NAMALWA (cell line): ENCODE data around the gene TSACC.

Source experiments
- DNase-seq: peaks from one replicate; pipeline ENCODE4 v3.0.0-alpha.2; 2015; ENCODE audit warnings: low spot score

TSACC gene

GRCh38 chr1:156376146-156376545, 37.8 kb downstream of the TSACC start:
- DNase-seq, result no peak

GRCh38 chr1:156376958-156377919, 38.9 kb downstream of the TSACC start:
- no peak for DNase-seq

- no peak for DNase-seq
Observed at GRCh38 chr1:156378557-156378956, 40.2 kb downstream of the TSACC start.

DNA sequence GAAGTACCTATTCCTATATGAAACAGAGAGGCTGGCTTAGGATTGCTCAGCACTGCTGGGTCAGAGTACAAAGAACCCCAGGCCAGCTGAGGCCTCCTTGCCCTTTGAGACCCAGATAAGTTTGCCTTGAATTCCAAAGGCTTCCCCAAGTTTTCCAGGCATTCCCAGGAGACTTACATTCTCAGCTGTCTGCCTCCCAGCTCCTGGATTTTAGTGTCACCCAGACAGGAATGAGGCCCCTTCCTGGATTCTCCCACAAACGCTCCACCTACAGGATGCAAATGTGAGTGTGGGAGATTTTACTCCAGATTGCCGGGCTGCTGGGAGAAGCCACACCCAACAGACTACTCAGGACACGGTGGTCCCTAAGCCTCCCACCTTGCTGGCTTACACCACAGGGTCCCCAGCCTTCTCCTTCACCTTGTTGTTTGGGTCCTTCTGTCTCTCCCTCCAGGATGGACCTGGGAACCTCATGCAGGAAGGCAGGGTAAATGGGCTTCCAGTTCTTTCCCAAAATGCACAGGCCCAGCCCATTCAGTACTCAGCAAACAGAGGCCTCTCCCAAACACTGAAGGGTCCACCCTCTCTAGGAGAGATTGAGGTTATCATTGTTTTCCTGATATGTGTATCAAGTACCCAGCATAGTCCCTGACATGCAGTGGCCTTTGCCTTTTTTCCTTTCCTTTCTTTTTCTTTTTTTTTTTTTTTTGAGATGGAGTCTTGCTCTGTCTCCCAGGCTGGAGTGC, 41.3 kb downstream of the TSACC start:
- no peak for DNase-seq

DNA sequence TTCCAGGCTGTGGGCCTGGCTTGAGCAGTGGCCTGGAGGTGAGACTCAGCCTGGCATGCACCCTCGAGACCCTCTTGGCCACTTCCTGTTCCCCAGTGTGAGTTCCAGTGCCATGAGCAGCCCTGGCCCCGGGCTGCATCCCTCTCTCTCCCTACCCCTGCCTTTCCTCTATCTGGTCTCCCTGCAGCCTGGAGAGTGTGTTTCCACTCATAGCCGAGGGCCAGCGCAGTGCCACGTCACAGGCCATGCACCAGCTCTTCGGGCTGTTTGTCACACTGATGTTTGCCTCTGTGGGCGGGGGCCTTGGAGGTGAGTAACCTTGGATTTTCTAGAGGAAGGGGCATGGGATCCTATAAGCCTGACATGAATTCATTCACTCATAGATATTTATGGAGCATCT, 44.2 kb downstream of the TSACC start:
- DNase-seq, result no peak

DNA sequence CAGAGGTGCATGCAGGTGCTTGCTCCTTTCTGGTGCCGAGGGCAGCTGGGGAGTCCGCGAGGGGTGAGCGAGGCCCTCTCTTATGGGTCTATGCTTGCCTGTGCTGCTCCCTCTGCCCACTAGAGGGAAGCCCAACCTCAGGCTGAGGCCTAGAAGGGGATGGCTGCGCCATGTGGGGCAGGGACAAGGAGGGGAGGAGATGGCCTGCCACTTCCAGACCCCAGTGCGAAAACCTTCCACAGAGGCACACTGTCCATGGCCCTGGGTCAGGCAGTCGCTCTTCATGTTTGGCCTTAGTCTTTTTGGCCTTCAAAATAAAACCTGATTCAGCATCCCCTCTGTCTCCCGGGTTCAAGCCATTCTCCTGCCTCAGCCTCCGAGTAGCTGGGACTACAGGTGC, 44.7 kb downstream of the TSACC start:
- peak; percentile 92 for DNase-seq

GRCh38 chr1:156384007-156384406, 45.7 kb downstream of the TSACC start:
- no peak for DNase-seq

DNA sequence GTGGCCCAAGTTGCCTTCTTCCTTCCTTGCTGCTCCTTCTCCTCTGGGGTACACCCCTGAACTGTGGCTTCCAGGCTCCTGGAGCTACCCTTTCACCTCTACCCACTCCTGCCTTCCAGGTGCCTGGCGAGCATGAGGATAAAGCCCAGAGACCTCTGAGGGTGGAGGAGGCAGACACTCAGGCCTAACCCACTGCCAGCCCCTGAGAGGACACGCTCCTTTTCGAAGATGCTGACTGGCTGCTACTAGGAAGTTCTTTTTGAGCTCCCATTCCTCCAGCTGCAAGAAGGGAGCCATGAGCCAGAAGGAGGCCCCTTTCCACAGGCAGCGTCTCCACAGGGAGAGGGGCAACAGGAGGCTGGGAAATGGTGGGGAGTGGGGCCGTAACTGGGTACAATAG, 46.3 kb downstream of the TSACC start:
- no peak for DNase-seq

DNA sequence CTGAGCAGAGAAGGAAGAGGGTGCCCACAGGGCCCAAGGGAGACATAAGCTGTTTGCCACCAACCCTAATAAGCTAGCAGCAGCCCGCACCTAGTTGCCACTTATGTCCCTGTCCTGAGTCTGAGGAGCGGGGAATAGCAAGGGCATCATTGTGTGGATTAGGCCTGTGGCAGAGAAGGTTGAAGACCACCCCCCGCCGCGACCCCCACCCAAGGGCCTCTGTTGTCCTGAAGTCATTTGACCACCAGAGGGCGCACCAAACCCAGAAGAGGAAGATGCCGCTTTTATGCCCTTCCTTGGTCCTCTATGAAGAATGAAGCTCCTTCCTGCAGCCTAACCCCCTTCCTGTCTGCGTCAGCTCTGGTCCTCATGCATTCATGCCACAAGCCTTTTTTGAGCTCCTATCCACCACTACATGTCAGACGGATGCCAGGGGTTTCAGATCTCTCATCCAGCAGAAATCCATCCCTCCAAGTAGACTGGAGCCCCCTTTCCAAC, 47.3 kb downstream of the TSACC start:
- peak; percentile 87 for DNase-seq

GRCh38 chr1:156386134-156386901, 48.0 kb downstream of the TSACC start:
- no peak for DNase-seq

DNA sequence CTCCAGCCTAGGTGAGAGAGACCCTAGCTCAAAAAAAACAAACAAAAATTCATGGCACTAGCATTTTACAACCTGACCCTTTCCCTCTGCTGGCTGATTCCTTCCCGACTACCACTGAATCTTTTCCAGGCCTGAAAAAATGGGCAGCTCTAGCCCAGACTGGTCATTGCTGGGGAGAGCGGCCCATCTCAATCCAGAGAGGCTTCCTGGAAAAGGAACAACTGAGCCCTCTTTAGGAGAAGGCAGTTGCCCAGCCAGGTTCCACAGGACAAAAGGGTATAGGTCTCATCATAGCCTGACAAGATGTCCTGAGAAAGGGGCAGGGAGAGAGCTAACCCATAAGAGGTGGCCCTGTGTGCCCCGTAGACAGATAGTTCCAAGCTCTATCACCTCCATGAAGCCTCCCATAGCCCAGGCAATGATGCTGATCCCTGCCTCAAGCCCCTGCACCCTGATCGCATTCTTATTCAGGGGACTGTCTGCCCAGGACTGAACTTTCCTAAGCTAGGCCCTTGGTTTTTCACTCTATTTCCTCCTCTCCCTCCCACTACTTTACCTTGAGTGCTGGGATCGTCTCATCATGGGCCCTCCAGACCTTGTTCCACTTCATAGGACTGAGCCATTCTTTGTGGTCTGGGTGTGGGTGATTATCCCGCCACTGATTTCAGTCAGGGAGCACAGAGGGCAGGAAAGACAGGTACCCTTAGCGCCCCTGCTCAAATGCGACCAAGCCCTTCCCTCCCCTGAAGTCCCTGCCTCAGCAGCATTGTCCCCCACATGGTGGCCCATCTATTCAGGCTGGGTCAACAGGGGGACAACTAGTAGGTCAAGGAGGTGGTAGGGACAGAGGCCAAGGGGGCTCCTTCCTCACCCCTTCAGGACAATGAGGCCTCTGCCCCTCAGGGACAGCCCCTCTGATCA, 48.9 kb downstream of the TSACC start:
- DNase-seq, result no peak

DNA sequence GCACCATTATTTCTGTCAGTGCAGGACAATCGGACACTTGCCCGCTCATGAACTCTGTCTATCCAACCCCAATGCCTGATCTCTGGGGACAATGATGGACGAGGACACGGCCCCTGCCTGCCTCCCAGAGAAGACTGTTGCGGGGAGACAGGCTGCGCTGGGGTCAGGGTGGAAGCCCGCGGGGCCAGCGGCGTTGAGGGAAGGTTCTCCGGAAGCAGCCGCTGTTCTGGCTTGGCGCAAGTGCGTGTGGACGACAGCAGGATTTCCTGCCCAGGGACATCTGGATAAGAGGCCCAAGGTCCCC, 49.5 kb downstream of the TSACC start:
- no peak for DNase-seq

DNA sequence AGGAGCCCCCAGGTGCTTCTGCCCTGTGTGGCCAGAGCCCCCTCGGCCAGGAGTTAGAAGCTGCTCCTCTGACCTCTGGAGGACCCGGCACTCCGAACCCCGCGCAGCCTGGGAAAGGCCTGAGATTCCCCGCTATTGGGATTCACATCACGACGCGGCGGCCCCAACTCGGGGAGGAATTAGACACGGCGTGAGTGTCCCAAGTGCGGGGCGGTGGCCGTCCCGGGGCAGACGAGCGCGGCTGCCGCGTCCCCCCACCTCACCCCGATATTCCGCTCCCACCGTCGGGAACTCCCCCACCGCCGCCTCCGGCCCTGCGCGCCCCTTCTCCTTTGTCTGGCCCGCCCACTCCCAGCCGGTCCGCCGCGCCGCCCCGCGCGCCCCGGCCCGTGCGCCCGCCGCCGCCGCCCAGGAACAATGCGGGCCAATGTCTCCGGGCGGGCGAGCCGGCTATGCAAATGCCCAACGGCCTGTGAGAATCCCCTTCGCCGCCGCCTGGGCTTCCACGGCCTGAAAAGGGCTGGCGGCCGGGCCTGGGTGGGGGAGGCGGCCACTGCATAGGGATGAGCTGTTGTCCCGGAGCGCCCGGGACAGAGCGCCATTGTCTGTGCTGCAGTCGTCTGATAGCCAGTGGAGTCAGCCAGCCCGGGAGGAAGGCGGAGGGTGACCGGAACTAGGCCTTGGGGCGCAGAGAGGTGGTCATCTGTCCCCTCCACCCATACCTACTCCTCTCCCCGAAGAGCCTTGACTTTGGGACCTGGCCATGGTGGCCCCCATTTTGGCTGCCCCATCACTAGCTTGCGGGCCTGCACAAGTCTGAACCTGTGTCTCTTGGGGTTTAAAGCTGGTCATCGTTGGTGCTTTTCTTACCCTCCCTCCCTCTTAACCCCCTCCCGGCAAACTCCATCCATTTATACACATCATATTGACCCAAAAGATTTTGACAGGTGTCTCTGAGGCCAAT, 50.1 kb downstream of the TSACC start:
- DNase-seq, result no peak

GRCh38 chr1:156389311-156389710, 51.0 kb downstream of the TSACC start:
- no peak for DNase-seq

GRCh38 chr1:156390469-156391365, 52.4 kb downstream of the TSACC start:
- DNase-seq, result no peak

GRCh38 chr1:156391366-156391677, 53.0 kb downstream of the TSACC start:
- DNase-seq, result no peak

DNA sequence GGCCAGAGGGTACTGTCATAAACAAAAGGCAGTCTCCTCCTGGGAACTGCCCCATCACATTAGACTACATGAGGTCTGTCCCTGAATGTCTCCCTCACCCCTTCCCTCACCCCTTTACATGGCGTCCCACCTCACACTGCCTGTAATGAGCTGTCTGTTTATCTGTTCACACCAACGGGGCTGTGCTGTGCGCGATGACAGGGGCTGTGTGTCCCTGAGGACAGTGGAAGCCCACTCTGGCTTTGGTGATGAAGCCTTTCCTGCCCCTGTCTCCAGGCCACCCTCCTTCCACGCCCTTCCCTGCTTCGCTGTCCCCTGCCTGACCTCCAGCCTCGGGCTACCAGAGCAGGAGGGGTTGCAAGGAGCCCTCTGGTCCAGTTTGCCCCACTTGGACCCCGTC, 53.4 kb downstream of the TSACC start:
- no peak for DNase-seq

DNA sequence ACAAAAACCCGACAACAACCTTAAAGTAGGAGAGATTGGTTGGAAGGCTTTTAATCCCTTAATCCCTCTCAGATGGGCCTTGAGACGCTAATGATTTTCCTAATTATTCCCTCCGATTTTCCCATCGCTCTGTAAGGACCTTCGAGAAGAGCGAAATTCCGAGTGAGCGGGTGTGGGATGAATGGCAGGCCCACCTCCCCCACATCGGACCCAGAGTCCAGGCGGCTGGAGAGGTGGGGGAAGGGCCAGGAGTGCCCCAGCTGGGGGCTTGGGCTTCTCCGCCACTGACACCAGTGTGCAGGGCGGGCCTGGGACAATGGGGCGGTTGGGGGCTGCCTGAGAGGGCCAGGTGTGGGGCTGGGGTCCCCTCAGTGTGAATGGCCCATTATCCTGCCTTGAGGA, 54.1 kb downstream of the TSACC start:
- DNase-seq, result no peak

DNA sequence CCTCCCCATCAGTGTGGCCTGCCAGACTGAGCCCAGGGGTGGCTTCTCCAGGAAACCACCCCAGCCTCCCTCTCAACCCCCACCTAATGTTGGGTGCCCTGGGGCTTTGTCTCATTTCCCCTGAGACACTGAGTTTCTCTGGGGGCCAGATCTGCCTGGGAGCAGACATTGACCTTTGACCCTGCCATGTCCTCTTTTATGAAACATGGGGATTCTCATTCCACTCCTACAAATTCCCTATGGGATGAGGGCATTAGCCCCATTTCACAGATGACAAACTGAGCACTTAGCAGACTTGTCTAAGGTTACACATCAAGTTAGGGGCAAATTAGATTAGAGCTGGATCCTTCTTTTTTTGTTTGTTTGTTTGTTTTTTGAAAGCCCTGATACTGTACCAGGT, 54.8 kb downstream of the TSACC start:
- DNase-seq, result no peak
